GM23338 (cell line): Measurements from ENCODE around the gene CRYL1. TPM values are rescaled to one million over a fixed set of nuclear protein-coding genes. Genes with fewer than 3 reads are reported as not detected.

Source experiments
- ATAC-seq: fragments of 200-7000 bp; cut with Tn5 transposase; 3 replicates; pipeline ENCODE4 v1.9.1; 2020
- DNase-seq: peaks from one replicate; pipeline ENCODE4 v3.0.0-alpha.2; 2015; ENCODE audit warnings: low spot score
- H2AFZ ChIP-seq: fragments of 200-600 bp; sonication (generic); 2 replicates; pipeline ENCODE4 v1.8.0; 2016; ENCODE audit warnings: antibody characterized with exemption, mild to moderate bottlenecking, moderate library complexity
- H3F3A ChIP-seq: fragments of 200-600 bp; sonication (generic); replicated peaks from 2 replicates; pipeline ENCODE4 v1.8.0; 2017; ENCODE audit warnings: antibody characterized with exemption, mixed run types, low read depth
- H3K27ac ChIP-seq: fragments of 200-600 bp; sonication (generic); 2 replicates; pipeline ENCODE4 v1.6.1; 2016; ENCODE audit warnings: low read depth
- H3K27me3 ChIP-seq: fragments of 200-600 bp; sonication (generic); 2 replicates; pipeline ENCODE4 v1.8.0; 2016; ENCODE audit warnings: mild to moderate bottlenecking, mixed run types, moderate library complexity; ENCODE audit not compliant: insufficient read depth
- H3K36me3 ChIP-seq: fragments of 200-600 bp; sonication (generic); 2 replicates; pipeline ENCODE4 v1.8.0; 2016; ENCODE audit warnings: mild to moderate bottlenecking; ENCODE audit not compliant: insufficient read depth
- H3K4me1 ChIP-seq: fragments of 200-600 bp; sonication (generic); 2 replicates; pipeline ENCODE4 v1.8.0; 2016; ENCODE audit warnings: mild to moderate bottlenecking, moderate library complexity; ENCODE audit not compliant: insufficient read depth
- H3K4me2 ChIP-seq: fragments of 200-600 bp; sonication (generic); 2 replicates; pipeline ENCODE4 v1.7.1; 2017; ENCODE audit warnings: mixed run types
- H3K4me3 ChIP-seq: fragments of 200-600 bp; sonication (generic); 2 replicates; pipeline ENCODE4 v1.6.1; 2016; ENCODE audit warnings: mixed run types
- H3K79me2 ChIP-seq: fragments of 200-600 bp; sonication (generic); replicated peaks from 2 replicates; pipeline ENCODE4 v1.8.0; 2017; ENCODE audit warnings: mild to moderate bottlenecking; ENCODE audit not compliant: insufficient read depth
- H3K9me2 ChIP-seq: fragments of 200-600 bp; sonication (generic); 2 replicates; pipeline ENCODE4 v1.8.0; 2017; ENCODE audit not compliant: insufficient read depth
- H4K20me1 ChIP-seq: fragments of 200-600 bp; sonication (generic); replicated peaks from 2 replicates; pipeline ENCODE4 v1.8.0; 2017; ENCODE audit warnings: mild to moderate bottlenecking; ENCODE audit not compliant: insufficient read depth
- H3K27ac Mint-ChIP-seq: 2 replicates; pipeline ENCODE4 v1.8.0; 2020; ENCODE audit warnings: inconsistent platforms, mild to moderate bottlenecking, moderate library complexity, mixed read lengths
- H3K27me3 Mint-ChIP-seq: 3 replicates; pipeline ENCODE4 v1.8.0; 2022; ENCODE audit warnings: low read depth, mild to moderate bottlenecking, moderate library complexity, mixed read lengths, inconsistent platforms; ENCODE audit not compliant: insufficient read depth, poor library complexity
- H3K36me3 Mint-ChIP-seq: 3 replicates; pipeline ENCODE4 v1.8.0; 2021; ENCODE audit warnings: low read depth, mild to moderate bottlenecking, inconsistent platforms, moderate library complexity, mixed read lengths
- H3K4me1 Mint-ChIP-seq: 3 replicates; pipeline ENCODE4 v1.8.0; 2020; ENCODE audit warnings: mild to moderate bottlenecking, inconsistent platforms, mixed read lengths
- H3K4me3 Mint-ChIP-seq: 3 replicates; pipeline ENCODE4 v1.8.0; 2021; ENCODE audit warnings: moderate library complexity, mild to moderate bottlenecking, inconsistent platforms, mixed read lengths
- H3K9me3 Mint-ChIP-seq: 3 replicates; pipeline ENCODE4 v1.8.0; 2020; ENCODE audit warnings: moderate library complexity, mild to moderate bottlenecking, inconsistent platforms, mixed read lengths
- CREB1 ChIP-seq: fragments of 250-450 bp; sonication (Bioruptor Pico); IDR thresholded peaks from 2 replicates; pipeline ENCODE4 v1.5.0; 2020; ENCODE audit warnings: low read depth, mild to moderate bottlenecking, moderate library complexity
- EZH2 ChIP-seq: fragments of 200-600 bp; sonication (generic); IDR thresholded peaks from one replicate; pipeline ENCODE4 v1.8.0; 2017; ENCODE audit warnings: antibody characterized with exemption, mild to moderate bottlenecking, low read depth; ENCODE audit not compliant: unreplicated experiment
- EZH2phosphoT487 ChIP-seq: fragments of 200-600 bp; sonication (generic); IDR thresholded peaks from one replicate; pipeline ENCODE4 v1.8.1; 2018; ENCODE audit warnings: antibody characterized with exemption; ENCODE audit not compliant: unreplicated experiment
- JUNB ChIP-seq: IDR thresholded peaks from one replicate; pipeline ENCODE4 v1.6.1; 2016; ENCODE audit warnings: antibody characterized with exemption; ENCODE audit not compliant: unreplicated experiment
- NANOG ChIP-seq: IDR thresholded peaks from 2 replicates; pipeline ENCODE4 v1.6.1; 2016; ENCODE audit warnings: antibody characterized with exemption, borderline replicate concordance
- POLR2AphosphoS5 ChIP-seq: IDR thresholded peaks from 2 replicates; pipeline ENCODE4 v1.6.1; 2016; ENCODE audit warnings: antibody characterized with exemption, low read depth
- STAT1 ChIP-seq: IDR thresholded peaks from one replicate; pipeline ENCODE4 v1.6.1; 2016; ENCODE audit warnings: antibody characterized with exemption; ENCODE audit not compliant: unreplicated experiment
- ZNF114 ChIP-seq: fragments of 250-450 bp; sonication (Bioruptor Pico); IDR thresholded peaks from 2 replicates; pipeline ENCODE4 v1.5.0; 2020; ENCODE audit warnings: mild to moderate bottlenecking, moderate library complexity
- ZNF331 ChIP-seq: fragments of 250-450 bp; sonication (Bioruptor Pico); IDR thresholded peaks from 2 replicates; pipeline ENCODE4 v1.5.0; 2020; ENCODE audit warnings: low read depth, mild to moderate bottlenecking, moderate library complexity
- polyA plus RNA-seq: library from polyadenylated mRNA; unstranded; fragments of >200 nt; fragmentation: Nextera tagmentation; extraction: Ambion mirVana; gene quantifications from 2 replicates; pipeline ENCODE4 v1.2.1, GENCODE V29; 2016
- total RNA-seq: library from RNA; depleted of rRNA; stranded (reverse); fragments of >200 nt; shearing (Covaris generic); gene quantifications from 2 replicates; pipeline ENCODE4 v1.2.3, GENCODE V29; 2014
- TF ChIP-seq, protein P1 (sequence below): IDR thresholded peaks from 2 replicates; pipeline ENCODE4 v1.6.1; 2016; ENCODE audit warnings: antibody characterized with exemption
- TF ChIP-seq, protein P2 (sequence below): IDR thresholded peaks from one replicate; pipeline ENCODE4 v1.6.1; 2018; ENCODE audit warnings: antibody characterized with exemption; ENCODE audit not compliant: unreplicated experiment
- TF ChIP-seq, protein P3 (sequence below): fragments of 250-450 bp; sonication (Bioruptor Pico); IDR thresholded peaks from 2 replicates; pipeline ENCODE4 v1.5.0; 2020; ENCODE audit warnings: mild to moderate bottlenecking, moderate library complexity
- TF ChIP-seq, protein P4 (sequence below), 2 experiments: fragments of 200-600 bp in 1 of 2; sonication (generic) in 1 of 2; conservative IDR thresholded peaks; 2 replicates each; pipeline versions ENCODE4 v1.5.1 to v1.6.1; 2016 to 2017; ENCODE audit warnings: antibody characterized with exemption in 2 of 2, low read depth in 2 of 2, mild to moderate bottlenecking in 2 of 2, moderate library complexity in 1 of 2

Gene CRYL1
- total and polyA plus RNA-seq, 2 experiments from 2014 or later, result 2.2 to 2.6 TPM

DNA sequence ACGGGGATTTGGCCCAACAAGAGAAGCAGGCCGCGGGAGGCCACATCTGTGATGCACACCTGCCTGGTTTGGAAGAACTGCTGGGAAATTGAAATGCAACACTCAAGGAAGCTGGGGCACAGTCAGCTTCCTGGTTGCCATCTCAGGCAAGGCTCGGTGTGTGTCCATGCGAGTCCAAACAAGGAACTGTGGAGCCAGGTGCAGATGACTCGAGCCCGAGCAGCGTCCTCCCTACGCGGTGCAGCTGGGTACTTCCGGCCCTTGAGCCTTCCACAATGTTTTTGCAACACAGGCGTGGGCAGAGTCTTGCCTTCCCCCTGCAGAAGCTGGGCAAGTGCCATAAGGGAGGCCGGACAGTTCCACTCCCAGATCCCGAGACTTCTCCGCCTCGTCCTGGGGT, 94.6 kb downstream of the CRYL1 start:
- Mint-ChIP-seq H3K27me3 (peaks cover 15% of the 10 kb centered on the region), H3K4me3 (no peak overlapping the region), H3K9me3 (peaks cover 3% of the 10 kb centered on the region; the same call in 1 of the 3 replicates), H3K27ac (no peak overlapping the region), H3K4me1 (peaks cover 5% of the 10 kb centered on the region; the same call in 2 of the 3 replicates), H3K36me3 (0 out of 3 replicates have a peak, but pooled peaks cover 3% of the 10 kb centered on the region)
- no peak overlapping the region for H3K4me2 ChIP-seq
- H3K27ac ChIP-seq, result no peak overlapping the region
- no peak overlapping the region for H2AFZ ChIP-seq
- no peaks in the 10 kb centered on the region for H4K20me1 ChIP-seq
- peaks cover 24% of the 10 kb centered on the region for H3K27me3 ChIP-seq
- ATAC-seq (no peak), DNase-seq (no peak)
- TF ChIP-seq CREB1 (CRISPR knock-in tag) (no peak), EZH2 (no peak), ZNF331 (CRISPR knock-in tag) (no peak), POLR2AphosphoS5 (no peak), NANOG (no peak), ZNF114 (no peak), JUNB (no peak), EZH2phosphoT487 (no peak), STAT1 (no peak)
- TF ChIP-seq, protein P1, sequence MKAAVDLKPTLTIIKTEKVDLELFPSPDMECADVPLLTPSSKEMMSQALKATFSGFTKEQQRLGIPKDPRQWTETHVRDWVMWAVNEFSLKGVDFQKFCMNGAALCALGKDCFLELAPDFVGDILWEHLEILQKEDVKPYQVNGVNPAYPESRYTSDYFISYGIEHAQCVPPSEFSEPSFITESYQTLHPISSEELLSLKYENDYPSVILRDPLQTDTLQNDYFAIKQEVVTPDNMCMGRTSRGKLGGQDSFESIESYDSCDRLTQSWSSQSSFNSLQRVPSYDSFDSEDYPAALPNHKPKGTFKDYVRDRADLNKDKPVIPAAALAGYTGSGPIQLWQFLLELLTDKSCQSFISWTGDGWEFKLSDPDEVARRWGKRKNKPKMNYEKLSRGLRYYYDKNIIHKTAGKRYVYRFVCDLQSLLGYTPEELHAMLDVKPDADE, result no peak
- TF ChIP-seq, protein P2, sequence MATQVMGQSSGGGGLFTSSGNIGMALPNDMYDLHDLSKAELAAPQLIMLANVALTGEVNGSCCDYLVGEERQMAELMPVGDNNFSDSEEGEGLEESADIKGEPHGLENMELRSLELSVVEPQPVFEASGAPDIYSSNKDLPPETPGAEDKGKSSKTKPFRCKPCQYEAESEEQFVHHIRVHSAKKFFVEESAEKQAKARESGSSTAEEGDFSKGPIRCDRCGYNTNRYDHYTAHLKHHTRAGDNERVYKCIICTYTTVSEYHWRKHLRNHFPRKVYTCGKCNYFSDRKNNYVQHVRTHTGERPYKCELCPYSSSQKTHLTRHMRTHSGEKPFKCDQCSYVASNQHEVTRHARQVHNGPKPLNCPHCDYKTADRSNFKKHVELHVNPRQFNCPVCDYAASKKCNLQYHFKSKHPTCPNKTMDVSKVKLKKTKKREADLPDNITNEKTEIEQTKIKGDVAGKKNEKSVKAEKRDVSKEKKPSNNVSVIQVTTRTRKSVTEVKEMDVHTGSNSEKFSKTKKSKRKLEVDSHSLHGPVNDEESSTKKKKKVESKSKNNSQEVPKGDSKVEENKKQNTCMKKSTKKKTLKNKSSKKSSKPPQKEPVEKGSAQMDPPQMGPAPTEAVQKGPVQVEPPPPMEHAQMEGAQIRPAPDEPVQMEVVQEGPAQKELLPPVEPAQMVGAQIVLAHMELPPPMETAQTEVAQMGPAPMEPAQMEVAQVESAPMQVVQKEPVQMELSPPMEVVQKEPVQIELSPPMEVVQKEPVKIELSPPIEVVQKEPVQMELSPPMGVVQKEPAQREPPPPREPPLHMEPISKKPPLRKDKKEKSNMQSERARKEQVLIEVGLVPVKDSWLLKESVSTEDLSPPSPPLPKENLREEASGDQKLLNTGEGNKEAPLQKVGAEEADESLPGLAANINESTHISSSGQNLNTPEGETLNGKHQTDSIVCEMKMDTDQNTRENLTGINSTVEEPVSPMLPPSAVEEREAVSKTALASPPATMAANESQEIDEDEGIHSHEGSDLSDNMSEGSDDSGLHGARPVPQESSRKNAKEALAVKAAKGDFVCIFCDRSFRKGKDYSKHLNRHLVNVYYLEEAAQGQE, result no peak
- TF ChIP-seq, protein P3, sequence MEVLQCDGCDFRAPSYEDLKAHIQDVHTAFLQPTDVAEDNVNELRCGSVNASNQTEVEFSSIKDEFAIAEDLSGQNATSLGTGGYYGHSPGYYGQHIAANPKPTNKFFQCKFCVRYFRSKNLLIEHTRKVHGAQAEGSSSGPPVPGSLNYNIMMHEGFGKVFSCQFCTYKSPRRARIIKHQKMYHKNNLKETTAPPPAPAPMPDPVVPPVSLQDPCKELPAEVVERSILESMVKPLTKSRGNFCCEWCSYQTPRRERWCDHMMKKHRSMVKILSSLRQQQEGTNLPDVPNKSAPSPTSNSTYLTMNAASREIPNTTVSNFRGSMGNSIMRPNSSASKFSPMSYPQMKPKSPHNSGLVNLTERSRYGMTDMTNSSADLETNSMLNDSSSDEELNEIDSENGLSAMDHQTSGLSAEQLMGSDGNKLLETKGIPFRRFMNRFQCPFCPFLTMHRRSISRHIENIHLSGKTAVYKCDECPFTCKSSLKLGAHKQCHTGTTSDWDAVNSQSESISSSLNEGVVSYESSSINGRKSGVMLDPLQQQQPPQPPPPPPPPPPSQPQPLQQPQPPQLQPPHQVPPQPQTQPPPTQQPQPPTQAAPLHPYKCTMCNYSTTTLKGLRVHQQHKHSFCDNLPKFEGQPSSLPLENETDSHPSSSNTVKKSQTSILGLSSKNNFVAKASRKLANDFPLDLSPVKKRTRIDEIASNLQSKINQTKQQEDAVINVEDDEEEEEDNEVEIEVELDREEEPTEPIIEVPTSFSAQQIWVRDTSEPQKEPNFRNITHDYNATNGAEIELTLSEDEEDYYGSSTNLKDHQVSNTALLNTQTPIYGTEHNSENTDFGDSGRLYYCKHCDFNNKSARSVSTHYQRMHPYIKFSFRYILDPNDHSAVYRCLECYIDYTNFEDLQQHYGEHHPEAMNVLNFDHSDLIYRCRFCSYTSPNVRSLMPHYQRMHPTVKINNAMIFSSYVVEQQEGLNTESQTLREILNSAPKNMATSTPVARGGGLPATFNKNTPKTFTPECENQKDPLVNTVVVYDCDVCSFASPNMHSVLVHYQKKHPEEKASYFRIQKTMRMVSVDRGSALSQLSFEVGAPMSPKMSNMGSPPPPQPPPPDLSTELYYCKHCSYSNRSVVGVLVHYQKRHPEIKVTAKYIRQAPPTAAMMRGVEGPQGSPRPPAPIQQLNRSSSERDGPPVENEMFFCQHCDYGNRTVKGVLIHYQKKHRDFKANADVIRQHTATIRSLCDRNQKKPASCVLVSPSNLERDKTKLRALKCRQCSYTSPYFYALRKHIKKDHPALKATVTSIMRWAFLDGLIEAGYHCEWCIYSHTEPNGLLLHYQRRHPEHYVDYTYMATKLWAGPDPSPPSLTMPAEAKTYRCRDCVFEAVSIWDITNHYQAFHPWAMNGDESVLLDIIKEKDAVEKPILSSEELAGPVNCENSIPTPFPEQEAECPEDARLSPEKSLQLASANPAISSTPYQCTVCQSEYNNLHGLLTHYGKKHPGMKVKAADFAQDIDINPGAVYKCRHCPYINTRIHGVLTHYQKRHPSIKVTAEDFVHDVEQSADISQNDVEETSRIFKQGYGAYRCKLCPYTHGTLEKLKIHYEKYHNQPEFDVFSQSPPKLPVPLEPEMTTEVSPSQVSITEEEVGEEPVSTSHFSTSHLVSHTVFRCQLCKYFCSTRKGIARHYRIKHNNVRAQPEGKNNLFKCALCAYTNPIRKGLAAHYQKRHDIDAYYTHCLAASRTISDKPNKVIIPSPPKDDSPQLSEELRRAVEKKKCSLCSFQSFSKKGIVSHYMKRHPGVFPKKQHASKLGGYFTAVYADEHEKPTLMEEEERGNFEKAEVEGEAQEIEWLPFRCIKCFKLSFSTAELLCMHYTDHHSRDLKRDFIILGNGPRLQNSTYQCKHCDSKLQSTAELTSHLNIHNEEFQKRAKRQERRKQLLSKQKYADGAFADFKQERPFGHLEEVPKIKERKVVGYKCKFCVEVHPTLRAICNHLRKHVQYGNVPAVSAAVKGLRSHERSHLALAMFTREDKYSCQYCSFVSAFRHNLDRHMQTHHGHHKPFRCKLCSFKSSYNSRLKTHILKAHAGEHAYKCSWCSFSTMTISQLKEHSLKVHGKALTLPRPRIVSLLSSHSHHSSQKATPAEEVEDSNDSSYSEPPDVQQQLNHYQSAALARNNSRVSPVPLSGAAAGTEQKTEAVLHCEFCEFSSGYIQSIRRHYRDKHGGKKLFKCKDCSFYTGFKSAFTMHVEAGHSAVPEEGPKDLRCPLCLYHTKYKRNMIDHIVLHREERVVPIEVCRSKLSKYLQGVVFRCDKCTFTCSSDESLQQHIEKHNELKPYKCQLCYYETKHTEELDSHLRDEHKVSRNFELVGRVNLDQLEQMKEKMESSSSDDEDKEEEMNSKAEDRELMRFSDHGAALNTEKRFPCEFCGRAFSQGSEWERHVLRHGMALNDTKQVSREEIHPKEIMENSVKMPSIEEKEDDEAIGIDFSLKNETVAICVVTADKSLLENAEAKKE (CRISPR knock-in tag), result no peak
- TF ChIP-seq, protein P4, sequence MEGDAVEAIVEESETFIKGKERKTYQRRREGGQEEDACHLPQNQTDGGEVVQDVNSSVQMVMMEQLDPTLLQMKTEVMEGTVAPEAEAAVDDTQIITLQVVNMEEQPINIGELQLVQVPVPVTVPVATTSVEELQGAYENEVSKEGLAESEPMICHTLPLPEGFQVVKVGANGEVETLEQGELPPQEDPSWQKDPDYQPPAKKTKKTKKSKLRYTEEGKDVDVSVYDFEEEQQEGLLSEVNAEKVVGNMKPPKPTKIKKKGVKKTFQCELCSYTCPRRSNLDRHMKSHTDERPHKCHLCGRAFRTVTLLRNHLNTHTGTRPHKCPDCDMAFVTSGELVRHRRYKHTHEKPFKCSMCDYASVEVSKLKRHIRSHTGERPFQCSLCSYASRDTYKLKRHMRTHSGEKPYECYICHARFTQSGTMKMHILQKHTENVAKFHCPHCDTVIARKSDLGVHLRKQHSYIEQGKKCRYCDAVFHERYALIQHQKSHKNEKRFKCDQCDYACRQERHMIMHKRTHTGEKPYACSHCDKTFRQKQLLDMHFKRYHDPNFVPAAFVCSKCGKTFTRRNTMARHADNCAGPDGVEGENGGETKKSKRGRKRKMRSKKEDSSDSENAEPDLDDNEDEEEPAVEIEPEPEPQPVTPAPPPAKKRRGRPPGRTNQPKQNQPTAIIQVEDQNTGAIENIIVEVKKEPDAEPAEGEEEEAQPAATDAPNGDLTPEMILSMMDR (conservative IDR thresholded peaks at IDR 0.05; ENCODE audit: low read depth in 2 of 2), result no peak
- no peaks in the 10 kb centered on the region for H3F3A ChIP-seq
- H3K36me3 ChIP-seq, result no peaks in the 10 kb centered on the region
- H3K4me3 ChIP-seq, result no peak overlapping the region
- no peaks in the 10 kb centered on the region for H3K9me2 ChIP-seq
- peaks cover 6% of the 10 kb centered on the region for H3K4me1 ChIP-seq
- H3K79me2 ChIP-seq, result no peaks in the 10 kb centered on the region
